GM19238 (cell line): ENCODE results near the gene KCNAB2.

Source experiments
- DNase-seq: peaks from one replicate; pipeline ENCODE4 v3.0.0; 2011; ENCODE audit warnings: low spot score; ENCODE audit not compliant: insufficient read length

KCNAB2 gene

DNA sequence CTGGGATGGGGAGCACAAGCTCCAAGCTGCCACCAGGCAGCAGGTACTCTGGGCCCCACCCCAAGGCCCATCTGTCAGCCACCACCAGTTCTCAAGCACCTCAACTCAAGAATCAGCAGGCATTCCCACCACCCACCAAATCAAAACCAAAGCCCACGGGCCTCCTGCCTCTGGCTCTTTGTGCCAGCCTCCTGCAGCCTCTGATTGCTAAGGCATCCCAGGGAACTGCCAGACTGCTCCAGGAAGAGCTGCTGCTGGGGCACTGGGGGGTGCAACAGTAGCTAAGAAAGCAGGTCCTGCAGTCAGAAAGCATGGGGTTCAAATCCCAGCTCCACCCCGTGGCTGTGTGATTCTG, 99.7 kb downstream of the KCNAB2 start:
- DNase-seq, result no peak

- no peak for DNase-seq
These were observed 100.2 kb downstream of the KCNAB2 start for GRCh38 chr1:6145864-6146410.

DNA sequence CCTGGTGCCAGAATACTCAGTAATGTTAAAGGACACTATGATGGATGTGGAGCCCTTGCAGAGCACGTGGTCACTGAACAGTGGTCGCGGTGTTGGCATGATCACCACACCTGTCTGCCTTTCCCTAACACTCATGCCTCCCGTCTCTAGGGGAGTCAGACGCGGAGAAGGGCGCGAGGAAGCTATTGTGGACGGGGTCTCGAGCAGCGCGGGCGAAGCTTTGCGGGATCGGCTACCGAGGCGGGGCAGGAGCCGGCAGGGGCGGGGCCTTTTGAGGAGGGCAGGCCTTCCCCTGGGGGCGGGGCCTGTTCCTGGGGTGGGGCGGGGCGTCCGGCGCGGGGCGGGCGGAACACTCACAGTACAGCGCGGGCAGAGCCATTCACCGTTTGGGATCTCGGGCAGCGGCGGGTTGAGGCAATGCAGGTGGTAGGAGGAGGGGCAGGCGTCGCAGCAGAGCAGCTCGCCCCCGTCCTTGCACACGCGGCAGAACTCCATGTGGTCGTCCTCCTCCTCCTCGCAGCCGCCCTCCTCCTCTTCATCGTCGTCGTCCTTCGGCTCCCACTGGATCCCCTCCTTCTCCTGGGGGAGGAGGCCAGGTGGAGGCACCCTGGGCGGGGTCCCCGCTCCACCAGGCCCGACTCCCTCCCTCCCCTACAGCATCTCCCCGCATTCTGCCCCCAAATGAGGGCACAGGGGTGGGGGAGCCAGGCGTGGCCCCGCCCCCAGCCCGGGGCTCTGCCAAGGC, 103.0 kb downstream of the KCNAB2 start:
- DNase-seq, result peak; percentile 56

- no peak for DNase-seq
These were observed 103.9 kb downstream of the KCNAB2 start for GRCh38 chr1:6149597-6149996.

DNA sequence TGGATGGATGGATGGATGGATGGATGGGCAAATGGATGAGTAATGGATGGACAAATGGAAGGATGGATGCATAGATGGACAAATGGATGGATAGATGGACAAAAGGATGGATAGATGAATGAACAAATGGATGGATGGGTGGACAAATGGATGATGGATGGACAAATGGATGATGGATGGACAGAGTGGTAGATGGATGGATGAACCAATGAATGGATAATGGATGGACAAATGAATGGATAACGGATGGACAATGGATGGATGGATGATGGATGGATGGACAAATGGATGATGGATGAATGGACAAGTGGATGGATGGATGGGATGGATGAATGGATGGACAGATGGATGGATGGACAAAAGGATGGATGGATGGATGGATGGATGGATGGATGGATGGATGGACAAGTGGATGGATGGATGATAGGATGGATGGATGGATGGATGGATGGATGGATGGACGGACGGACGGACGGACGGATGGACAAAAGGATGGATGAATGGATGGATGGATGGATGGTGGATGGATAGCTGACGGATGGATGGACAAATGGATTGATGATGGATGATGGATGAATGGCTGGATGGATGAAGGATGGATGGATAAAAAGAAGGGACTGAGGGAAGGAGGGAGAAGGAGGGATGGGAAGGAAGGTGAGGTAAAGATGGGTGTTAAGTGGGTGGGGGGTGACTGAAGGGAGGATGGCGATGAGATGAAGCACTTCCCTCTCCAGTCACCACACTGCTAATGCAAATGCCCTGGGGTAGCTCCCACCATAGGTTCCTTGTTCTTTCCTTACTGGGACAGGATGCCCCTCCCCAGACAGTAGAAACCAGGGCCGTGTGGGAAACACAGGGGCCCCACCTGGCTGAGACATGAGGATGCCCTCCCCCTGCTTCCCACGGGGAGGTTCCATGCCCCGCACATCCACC, 104.6 kb downstream of the KCNAB2 start:
- no peak for DNase-seq
